ENCODE measurements around the gene CLCN3. TPM values are rescaled to one million over a fixed set of nuclear protein-coding genes. Genes with fewer than 3 reads are reported as not detected.

The CLCN3 gene
- total and polyA plus RNA-seq, 2 of the 13 experiments (the other 11 are each of a cell fraction or from before 2014, with no cell fraction given) = 13.6 to 23.7 TPM

GRCh38 chr4:169689681-169690080, 69.3 kb downstream of the CLCN3 start:
- H4K20me1 ChIP-seq (ENCODE audit: insufficient read depth, low read length) = no peaks in the 10 kb centered on the region
- BruUV-seq (replicated peaks) = no TSS peak
- CTCF ChIA-PET (ENCODE audit: low intra/inter-chr PET ratio, low total read pairs) = no interaction called here

More at GRCh38 chr4:169689681-169690080, 69.3 kb downstream of the CLCN3 start:
- Histone ChIP-seq H3K27ac (ENCODE audit: extremely low read length, insufficient read depth, low read length) (no peak overlapping the region), H3K4me2 (ENCODE audit: low read depth, low read length) (no peak overlapping the region), H3K9ac (ENCODE audit: insufficient read depth, low read depth, low read length) (no peak overlapping the region), H3K4me1 (ENCODE audit: insufficient read depth, low read length) (no peaks in the 10 kb centered on the region), H2AFZ (ENCODE audit: low read length) (no peak overlapping the region), H3K4me3 (replicated peaks in 1 of 3; ENCODE audit: insufficient read depth in 1 of 3, low read depth in 2 of 3, low read length in 3 of 3) (no peak overlapping the region), H3K9me3 (ENCODE audit: low read length) (no peaks in the 10 kb centered on the region), H3K79me2 (ENCODE audit: insufficient read depth, low read length) (no peaks in the 10 kb centered on the region), H3K27me3 (ENCODE audit: control insufficient read depth in 1 of 2, insufficient read depth in 2 of 2, low read length in 2 of 2) (no peaks in the 10 kb centered on the region), H3K36me3 (replicated peaks in 1 of 2; ENCODE audit: control insufficient read depth in 1 of 2, insufficient read depth in 2 of 2, low read length in 2 of 2) (peaks cover 0 to 24% of the 10 kb centered on the region in 2 experiments; a peak in 3 of 5 replicates)
- WGBS (ENCODE audit: low lambda C conversion rate) = 95% methylated on average over 1 of the region's 1 CpG
- no peak for FAIRE-seq
- intact Hi-C loops (cut with micrococcal nuclease; ENCODE audit: unreplicated experiment) = no loop called here
- in situ Hi-C loops (cut with HindIII; ENCODE audit: extremely low pct_ligation_motif_present, low pct_unique_long_range_greater_than_20kb) = no loop called here
- no peak for TF ChIP-seq ARNT (IDR thresholded peaks at IDR 0.05)
- TF ChIP-seq BCLAF1 (IDR thresholded peaks at IDR 0.05) = no peak
- no peak for TF ChIP-seq TBP (CRISPR knock-in tag; IDR thresholded peaks at IDR 0.05)
- no peak for TF ChIP-seq THAP8 (CRISPR knock-in tag; IDR thresholded peaks at IDR 0.05; ENCODE audit: borderline replicate concordance)
- TF ChIP-seq ZNF251 (CRISPR knock-in tag; IDR thresholded peaks at IDR 0.05) = no peak
- no peak for TF ChIP-seq HOXA7 (CRISPR knock-in tag; IDR thresholded peaks at IDR 0.05)
- TF ChIP-seq ESRRA (CRISPR knock-in tag; IDR thresholded peaks at IDR 0.05; ENCODE audit: low read depth) = no peak
- TF ChIP-seq ZNF577 (CRISPR knock-in tag; IDR thresholded peaks at IDR 0.05; ENCODE audit: borderline replicate concordance, low read depth) = no peak
- no peak for TF ChIP-seq CEBPZ (IDR thresholded peaks at IDR 0.05; ENCODE audit: low read length)
- TF ChIP-seq SMC3 (IDR thresholded peaks at IDR 0.05; ENCODE audit: low read length) = no peak
- TF ChIP-seq NFKBIZ (CRISPR knock-in tag; IDR thresholded peaks at IDR 0.05) = no peak
- no peak for TF ChIP-seq ZBTB2 (CRISPR knock-in tag; IDR thresholded peaks at IDR 0.05; ENCODE audit: low read depth)
- no peak for TF ChIP-seq ZNF446 (CRISPR knock-in tag; IDR thresholded peaks at IDR 0.05)
- TF ChIP-seq TEAD2 (CRISPR knock-in tag; IDR thresholded peaks at IDR 0.05) = no peak
- no peak for TF ChIP-seq ZFP36L2 (CRISPR knock-in tag; IDR thresholded peaks at IDR 0.05)
- no peak for TF ChIP-seq ZNF790 (CRISPR knock-in tag; IDR thresholded peaks at IDR 0.05; ENCODE audit: borderline replicate concordance)
- no peak for TF ChIP-seq KLF6 (CRISPR knock-in tag; IDR thresholded peaks at IDR 0.05)
- POLR2A ChIA-PET = no interaction called here
- no peak for ATAC-seq
- no peak for DNase-seq (ENCODE audit: low spot score)

Data from HepG2 (cell line).